Measurements from ENCODE around the gene EBP. TPM values are rescaled to one million over a fixed set of nuclear protein-coding genes. Genes with fewer than 3 reads are reported as not detected.

The EBP gene
- total and polyA plus RNA-seq, 9 of the 15 experiments (the other 6 are each of a cell fraction or from before 2014, with no cell fraction given), result 228 to 987 (median 274) TPM

- H3K4me3 ChIP-seq, result peak overlapping the region; percentile 60
- no peaks in the 10 kb centered on the region for H3K9me3 ChIP-seq (replicated peaks; ENCODE audit: control insufficient read depth, insufficient read depth, low read depth, low read length)
- H3K4me2 ChIP-seq (ENCODE audit: insufficient read depth, low read length), result peak overlapping the region; percentile 97
- no peaks in the 10 kb centered on the region; the same call in 1 of the 2 replicates for H4K20me1 ChIP-seq (replicated peaks; ENCODE audit: control insufficient read depth, insufficient read depth, low read length)
- DNase-seq (ENCODE audit: extremely low read depth in 1 of 4, low spot score in 3 of 4) (peak in 2 of 4 experiments; percentile 31 to 40), ATAC-seq (no peak), FAIRE-seq (no peak)
- POLR2A ChIA-PET, result interaction anchor here (0.6 to 1.9 kb wide), 5 partner anchors 9 to 51 kb away, joined by 3 to 12 read pairs (median 3); partner anchors contain the start of gene TBC1D25
- TF ChIP-seq RBBP5 (IDR thresholded peaks at IDR 0.05; ENCODE audit: borderline replicate concordance, insufficient read depth, low read length, poor library complexity, severe bottlenecking), result peak; percentile 19
- no peak for TF ChIP-seq ZNF449 (CRISPR knock-in tag; IDR thresholded peaks at IDR 0.05)
- no peak for TF ChIP-seq NR2C1 (IDR thresholded peaks at IDR 0.05)
- no peak for TF ChIP-seq NR2C1 (tag; IDR thresholded peaks at IDR 0.05)
- in situ Hi-C loops (cut with MboI) (no loop called here), intact Hi-C loops (cut with micrococcal nuclease) (loop anchor here (10.0 kb wide), 1 partner anchor 53 kb away; the partner anchor contains the start of gene RBM3)
- peaks cover 3% of the 10 kb centered on the region for H3K9me1 ChIP-seq (ENCODE audit: control insufficient read depth, insufficient read depth, low read length)
- TSS peak; percentile 76 for BruUV-seq (replicated peaks)
- CTCF ChIA-PET (ENCODE audit: low intra/inter-chr PET ratio), result no interaction called here
- peak overlapping the region; percentile 89 to 99 for H3K9ac ChIP-seq (ENCODE audit: insufficient read depth in 1 of 2, low read depth in 2 of 2, low read length in 2 of 2)
- 0% methylated on average over 9 of the region's 10 CpGs for WGBS (ENCODE audit: insufficient coverage, low coverage, missing lambda C conversion rate)
- H2AFZ ChIP-seq (ENCODE audit: low read depth, low read length), result peak overlapping the region; percentile 74; the same call in 1 of the 2 replicates
- peaks cover 32% of the 10 kb centered on the region for H3K79me2 ChIP-seq (ENCODE audit: control insufficient read depth, insufficient read depth, low read length)
- H3K27ac ChIP-seq (ENCODE audit: extremely low read depth, low read depth, low read length), result peak overlapping the region; percentile 65
- peaks cover 9 to 12% of the 10 kb centered on the region in 2 experiments; a peak in 3 of 5 replicates for H3K4me1 ChIP-seq (replicated peaks in 1 of 2; ENCODE audit: control insufficient read depth in 2 of 2, insufficient read depth in 2 of 2, low read length in 2 of 2)
- peaks cover 36% of the 10 kb centered on the region; the same call in 2 of the 3 replicates for H3K36me3 ChIP-seq (ENCODE audit: control insufficient read depth, insufficient read depth, low read length)
- no peaks in the 10 kb centered on the region for H3K27me3 ChIP-seq (ENCODE audit: control insufficient read depth in 2 of 2, insufficient read depth in 2 of 2, low read length in 2 of 2)
Measured at GRCh38 chrX:48522291-48522690, 683 bp downstream of the EBP start.
